GM12873 (cell line): ENCODE data around the gene CEP83.

Experiments used
- CTCF ChIP-seq: IDR thresholded peaks from 2 replicates; pipeline ENCODE4 v1.5.1; 2012; ENCODE audit warnings: low read depth, mild to moderate bottlenecking, moderate library complexity, low read length, control low read depth; ENCODE audit not compliant: insufficient read depth; ENCODE audit errors: missing control alignments

CEP83 gene

GRCh38 chr12:94362653-94363052 is 97.0 kb downstream of the CEP83 start:
- TF ChIP-seq CTCF = no peak

GRCh38 chr12:94359761-94360160 is 99.9 kb downstream of the CEP83 start:
- no peak for TF ChIP-seq CTCF

- no peak for TF ChIP-seq CTCF
Observed at GRCh38 chr12:94353130-94353529, 106.5 kb downstream of the CEP83 start.

- no peak for TF ChIP-seq CTCF
Observed at GRCh38 chr12:94340573-94340972, 119.1 kb downstream of the CEP83 start.

GRCh38 chr12:94338006-94338794 is 121.5 kb downstream of the CEP83 start:
- no peak for TF ChIP-seq CTCF

- no peak for TF ChIP-seq CTCF
Observed at GRCh38 chr12:94336211-94336925, 123.3 kb downstream of the CEP83 start.

GRCh38 chr12:94333396-94333795 is 126.3 kb downstream of the CEP83 start:
- TF ChIP-seq CTCF = no peak
